NCI-H226 (cell line): ENCODE data around the gene IL1B.

ENCODE experiments used
- DNase-seq: peaks from one replicate; pipeline ENCODE4 v3.0.0-alpha.2; 2015

The IL1B gene

GRCh38 chr2:112828251-112828691, 8.3 kb downstream of the IL1B start:
- no peak for DNase-seq

- DNase-seq = no peak
Observed at GRCh38 chr2:112827604-112828185, 8.9 kb downstream of the IL1B start.

- no peak for DNase-seq
Observed at GRCh38 chr2:112827009-112827408, 9.6 kb downstream of the IL1B start.

- no peak for DNase-seq
Observed at GRCh38 chr2:112825706-112826105, 10.9 kb downstream of the IL1B start.

GRCh38 chr2:112824694-112825085, 11.9 kb downstream of the IL1B start:
- DNase-seq = no peak

- DNase-seq = no peak
Observed at GRCh38 chr2:112821682-112822081, 14.9 kb downstream of the IL1B start.

- no peak for DNase-seq
Observed at GRCh38 chr2:112821142-112821541, 15.4 kb downstream of the IL1B start.

GRCh38 chr2:112820343-112820742, 16.2 kb downstream of the IL1B start:
- no peak for DNase-seq

GRCh38 chr2:112819081-112819480, 17.5 kb downstream of the IL1B start:
- no peak for DNase-seq

- no peak for DNase-seq
Observed at GRCh38 chr2:112818094-112818902, 18.3 kb downstream of the IL1B start.

GRCh38 chr2:112817082-112817689, 19.4 kb downstream of the IL1B start:
- DNase-seq = no peak

GRCh38 chr2:112814278-112814677, 22.3 kb downstream of the IL1B start:
- peak; percentile 56 for DNase-seq

- DNase-seq = no peak
Observed at GRCh38 chr2:112813280-112813966, 23.2 kb downstream of the IL1B start.

- no peak for DNase-seq
Observed at GRCh38 chr2:112812318-112813267, 24.0 kb downstream of the IL1B start.

GRCh38 chr2:112811841-112812306, 24.7 kb downstream of the IL1B start:
- DNase-seq = peak; percentile 94

- DNase-seq = peak; percentile 82
Observed at GRCh38 chr2:112811276-112811831, 25.2 kb downstream of the IL1B start.

GRCh38 chr2:112809112-112809511, 27.5 kb downstream of the IL1B start:
- no peak for DNase-seq

GRCh38 chr2:112807233-112807807, 29.3 kb downstream of the IL1B start:
- no peak for DNase-seq

- no peak for DNase-seq
Observed at GRCh38 chr2:112805542-112805941, 31.0 kb downstream of the IL1B start.

- DNase-seq = peak; percentile 65
Observed at GRCh38 chr2:112803691-112804521, 32.7 kb downstream of the IL1B start.
